ENCODE measurements around the gene PRPF31.

DNA sequence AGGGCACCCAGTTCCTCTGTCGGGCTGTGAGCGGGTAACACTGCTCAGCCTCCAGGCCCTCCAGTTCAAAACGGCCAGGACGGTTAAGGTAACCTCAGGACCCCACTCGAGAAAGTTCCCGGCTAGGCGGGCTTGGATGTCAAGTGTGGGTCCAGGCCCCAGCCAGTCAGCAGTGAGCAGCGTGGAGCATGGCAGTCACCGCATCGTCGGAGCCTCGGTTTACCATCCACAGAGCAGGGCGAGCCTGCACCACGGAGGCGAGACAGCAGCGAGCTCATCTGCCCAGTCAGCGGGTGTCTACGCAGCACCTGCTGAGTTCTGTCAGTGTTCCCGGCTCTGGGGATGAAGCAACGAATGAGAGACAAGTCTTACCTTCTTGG, 14.1 kb downstream of the PRPF31 start:
- TF ChIP-seq, protein P1, sequence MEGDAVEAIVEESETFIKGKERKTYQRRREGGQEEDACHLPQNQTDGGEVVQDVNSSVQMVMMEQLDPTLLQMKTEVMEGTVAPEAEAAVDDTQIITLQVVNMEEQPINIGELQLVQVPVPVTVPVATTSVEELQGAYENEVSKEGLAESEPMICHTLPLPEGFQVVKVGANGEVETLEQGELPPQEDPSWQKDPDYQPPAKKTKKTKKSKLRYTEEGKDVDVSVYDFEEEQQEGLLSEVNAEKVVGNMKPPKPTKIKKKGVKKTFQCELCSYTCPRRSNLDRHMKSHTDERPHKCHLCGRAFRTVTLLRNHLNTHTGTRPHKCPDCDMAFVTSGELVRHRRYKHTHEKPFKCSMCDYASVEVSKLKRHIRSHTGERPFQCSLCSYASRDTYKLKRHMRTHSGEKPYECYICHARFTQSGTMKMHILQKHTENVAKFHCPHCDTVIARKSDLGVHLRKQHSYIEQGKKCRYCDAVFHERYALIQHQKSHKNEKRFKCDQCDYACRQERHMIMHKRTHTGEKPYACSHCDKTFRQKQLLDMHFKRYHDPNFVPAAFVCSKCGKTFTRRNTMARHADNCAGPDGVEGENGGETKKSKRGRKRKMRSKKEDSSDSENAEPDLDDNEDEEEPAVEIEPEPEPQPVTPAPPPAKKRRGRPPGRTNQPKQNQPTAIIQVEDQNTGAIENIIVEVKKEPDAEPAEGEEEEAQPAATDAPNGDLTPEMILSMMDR (conservative IDR thresholded peaks at IDR 0.05; ENCODE audit: low read length): no peak
- no peak for TF ChIP-seq EZH2phosphoT487 (IDR thresholded peaks at IDR 0.05; ENCODE audit: borderline replicate concordance)

All from Loucy (cell line).